ENCODE data around the gene ZSWIM7.

The ZSWIM7 gene

GRCh38 chr17:15928286-15928785 is 71.2 kb downstream of the ZSWIM7 start:
- no peak for DNase-seq

Measured in DMS79 (cell line).